ENCODE measurements around the gene HOXA9.

The HOXA9 gene

DNA sequence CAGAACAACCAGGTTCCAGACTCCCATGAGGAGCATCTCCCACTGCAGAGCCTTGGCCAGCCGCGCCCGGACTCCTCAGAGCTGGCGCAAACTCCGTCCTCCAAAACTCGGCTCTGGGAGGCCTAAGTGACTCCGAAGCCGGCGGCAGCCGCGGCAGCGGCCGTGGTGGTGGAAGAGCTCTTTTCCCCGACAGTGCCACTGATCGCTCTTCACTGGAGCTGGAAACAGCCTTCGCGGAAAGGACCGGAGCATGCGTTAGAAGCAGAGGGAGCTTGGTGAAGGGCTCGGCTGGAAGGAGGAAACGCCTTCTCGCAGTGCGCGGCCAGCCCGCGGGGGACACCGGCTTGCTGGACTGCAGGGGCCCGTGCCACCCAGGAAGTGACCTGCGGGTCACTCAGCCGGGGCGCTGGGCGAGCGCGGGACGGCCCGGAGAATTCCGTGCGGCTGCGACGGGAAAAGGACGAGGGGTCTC is 39.5 kb upstream of the HOXA9 start:
- TF ChIP-seq, protein P1, sequence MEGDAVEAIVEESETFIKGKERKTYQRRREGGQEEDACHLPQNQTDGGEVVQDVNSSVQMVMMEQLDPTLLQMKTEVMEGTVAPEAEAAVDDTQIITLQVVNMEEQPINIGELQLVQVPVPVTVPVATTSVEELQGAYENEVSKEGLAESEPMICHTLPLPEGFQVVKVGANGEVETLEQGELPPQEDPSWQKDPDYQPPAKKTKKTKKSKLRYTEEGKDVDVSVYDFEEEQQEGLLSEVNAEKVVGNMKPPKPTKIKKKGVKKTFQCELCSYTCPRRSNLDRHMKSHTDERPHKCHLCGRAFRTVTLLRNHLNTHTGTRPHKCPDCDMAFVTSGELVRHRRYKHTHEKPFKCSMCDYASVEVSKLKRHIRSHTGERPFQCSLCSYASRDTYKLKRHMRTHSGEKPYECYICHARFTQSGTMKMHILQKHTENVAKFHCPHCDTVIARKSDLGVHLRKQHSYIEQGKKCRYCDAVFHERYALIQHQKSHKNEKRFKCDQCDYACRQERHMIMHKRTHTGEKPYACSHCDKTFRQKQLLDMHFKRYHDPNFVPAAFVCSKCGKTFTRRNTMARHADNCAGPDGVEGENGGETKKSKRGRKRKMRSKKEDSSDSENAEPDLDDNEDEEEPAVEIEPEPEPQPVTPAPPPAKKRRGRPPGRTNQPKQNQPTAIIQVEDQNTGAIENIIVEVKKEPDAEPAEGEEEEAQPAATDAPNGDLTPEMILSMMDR (IDR thresholded peaks at IDR 0.05; ENCODE audit: low read depth, low read length, missing control alignments): no peak
- DNase-seq (ENCODE audit: low read depth): no peak
- in situ Hi-C loops (cut with HindIII; ENCODE audit: low sequenced_read_pairs): loop anchor here (5.0 to 25.0 kb wide), 2 partner anchors 382 to 707 kb away; no protein-coding TSS in a partner anchor
- H3K4me3 ChIP-seq (ENCODE audit: low read depth, low read length): no peak overlapping the region

DNA sequence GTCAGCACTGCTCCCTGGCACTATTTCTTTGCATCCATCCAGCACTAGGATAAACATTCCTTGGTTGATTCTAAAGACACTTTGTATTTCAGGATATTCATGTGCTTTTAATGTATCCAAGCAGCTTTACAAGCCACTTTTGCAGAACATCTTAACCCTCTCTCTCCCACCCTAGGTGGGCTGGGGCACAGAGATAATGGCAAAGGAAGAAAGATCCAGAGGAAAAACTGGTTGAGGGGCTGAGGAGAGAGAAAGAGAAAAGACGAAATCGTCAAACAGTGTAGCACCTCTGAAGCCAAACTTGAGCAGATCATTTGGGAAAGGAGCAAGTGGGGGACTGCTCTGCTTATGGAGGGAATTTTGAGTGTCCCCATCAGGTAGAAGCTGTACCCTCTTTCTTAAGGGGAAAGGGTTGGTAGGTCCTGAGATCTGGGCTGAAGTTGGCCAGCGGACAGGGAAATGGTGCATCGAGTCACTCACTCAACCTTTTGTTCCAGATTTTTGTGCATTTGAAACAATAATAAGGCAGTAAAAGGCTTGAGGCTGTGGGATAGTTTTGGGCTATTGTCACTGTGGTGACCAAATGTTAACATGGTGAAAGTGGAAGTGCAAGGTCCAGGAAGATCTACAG is 38.7 kb upstream of the HOXA9 start:
- TF ChIP-seq, protein P1 (IDR thresholded peaks at IDR 0.05; ENCODE audit: low read depth, low read length, missing control alignments): no peak
- DNase-seq (ENCODE audit: low read depth): no peak
- in situ Hi-C loops (cut with HindIII; ENCODE audit: low sequenced_read_pairs): loop anchor here (25.0 kb wide), 1 partner anchor 383 kb away; no protein-coding TSS in a partner anchor
- H3K4me3 ChIP-seq (ENCODE audit: low read depth, low read length): no peak overlapping the region

DNA sequence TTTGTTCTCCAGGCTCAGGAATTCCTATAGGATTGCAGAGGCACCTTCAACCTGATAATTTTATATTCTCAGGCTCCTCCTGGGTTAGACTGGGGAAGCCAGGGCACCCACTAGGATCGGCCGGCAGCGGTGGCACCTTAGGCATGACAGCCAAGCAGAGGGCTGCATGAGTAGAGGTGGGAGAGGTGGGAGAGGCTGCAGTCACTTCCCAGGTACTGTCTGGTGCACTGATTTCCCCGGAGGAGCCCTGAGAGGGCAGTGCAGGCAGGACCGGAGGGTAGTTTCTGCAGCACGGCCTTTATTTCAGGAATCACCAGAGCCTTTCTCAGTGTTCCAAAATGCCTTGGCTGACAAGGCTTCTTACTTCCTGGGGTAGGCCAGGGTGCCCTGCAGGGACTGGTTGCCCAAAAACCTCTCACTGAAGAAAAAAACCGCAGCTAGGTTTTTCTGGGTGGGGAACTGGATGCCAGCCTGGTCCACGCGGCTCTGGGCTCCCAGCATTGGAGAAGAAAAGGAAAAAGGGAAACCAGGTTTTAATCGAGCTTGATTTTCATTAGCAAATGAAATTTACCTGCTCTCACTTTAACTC is 38.1 kb upstream of the HOXA9 start:
- DNase-seq (ENCODE audit: low read depth): no peak
- TF ChIP-seq, protein P1 (IDR thresholded peaks at IDR 0.05; ENCODE audit: low read depth, low read length, missing control alignments): no peak
- in situ Hi-C loops (cut with HindIII; ENCODE audit: low sequenced_read_pairs): loop anchor here (25.0 kb wide), 1 partner anchor 384 kb away; no protein-coding TSS in a partner anchor
- no peak overlapping the region for H3K4me3 ChIP-seq (ENCODE audit: low read depth, low read length)

DNA sequence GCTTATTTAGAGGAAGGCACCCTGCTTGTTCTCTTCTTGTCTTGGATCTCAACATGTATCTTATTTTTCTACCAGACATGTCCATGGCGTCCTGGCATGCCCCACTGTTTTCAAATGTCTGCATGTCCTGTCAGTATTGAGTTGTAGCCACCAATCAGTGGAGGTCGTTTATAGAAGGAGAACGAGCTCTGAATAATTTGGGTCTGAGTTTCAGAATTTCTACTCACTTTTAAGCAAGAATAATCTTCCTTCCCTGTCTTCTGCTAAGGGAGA is 37.5 kb upstream of the HOXA9 start:
- H3K4me3 ChIP-seq (ENCODE audit: low read depth, low read length): no peak overlapping the region
- TF ChIP-seq, protein P1 (IDR thresholded peaks at IDR 0.05; ENCODE audit: low read depth, low read length, missing control alignments): no peak
- no peak for DNase-seq (ENCODE audit: low read depth)
- in situ Hi-C loops (cut with HindIII; ENCODE audit: low sequenced_read_pairs): loop anchor here (25.0 kb wide), 1 partner anchor 385 kb away; no protein-coding TSS in a partner anchor

DNA sequence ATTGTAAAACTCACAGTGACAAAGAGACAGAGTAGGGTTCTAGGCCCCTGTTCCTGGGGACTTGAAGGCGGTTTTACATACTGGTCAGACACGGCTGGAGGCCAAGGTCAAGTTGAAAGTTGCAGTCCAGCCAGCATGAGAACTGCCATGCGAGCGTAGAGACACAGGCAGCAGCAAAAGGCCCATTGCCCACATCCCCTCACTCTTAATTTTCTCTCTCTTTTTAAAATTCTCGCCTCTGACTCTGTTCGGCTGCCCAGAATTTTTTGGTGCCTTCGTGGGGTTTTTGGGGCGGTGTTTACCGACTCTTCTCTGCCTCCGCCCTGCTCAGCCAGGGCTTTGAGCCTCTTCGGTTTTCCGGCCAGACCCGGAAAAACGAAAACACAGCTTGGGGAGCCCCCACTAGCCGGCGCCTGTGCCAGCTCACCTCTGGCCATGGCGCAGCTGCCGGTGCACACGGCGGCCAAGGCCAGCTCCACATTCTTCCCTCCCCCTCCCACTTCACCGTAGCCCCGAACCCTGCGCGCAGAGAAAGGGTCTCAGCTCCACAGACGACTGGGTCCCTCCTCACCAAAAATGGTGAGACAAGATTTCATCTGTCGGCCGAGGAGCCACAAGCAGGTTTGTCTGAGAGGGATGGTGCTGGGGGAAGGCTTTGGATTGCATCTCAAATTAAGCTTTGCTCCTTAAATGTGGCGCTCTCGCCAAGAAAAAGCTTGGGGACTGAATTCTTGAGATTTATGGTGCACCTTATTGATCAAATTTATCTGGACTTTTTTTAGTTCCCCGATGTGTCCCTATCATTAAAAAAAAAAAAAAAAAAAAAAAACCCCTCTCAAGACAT is 36.9 kb upstream of the HOXA9 start:
- TF ChIP-seq, protein P1 (IDR thresholded peaks at IDR 0.05; ENCODE audit: low read depth, low read length, missing control alignments): no peak
- no peak overlapping the region for H3K4me3 ChIP-seq (ENCODE audit: low read depth, low read length)

DNA sequence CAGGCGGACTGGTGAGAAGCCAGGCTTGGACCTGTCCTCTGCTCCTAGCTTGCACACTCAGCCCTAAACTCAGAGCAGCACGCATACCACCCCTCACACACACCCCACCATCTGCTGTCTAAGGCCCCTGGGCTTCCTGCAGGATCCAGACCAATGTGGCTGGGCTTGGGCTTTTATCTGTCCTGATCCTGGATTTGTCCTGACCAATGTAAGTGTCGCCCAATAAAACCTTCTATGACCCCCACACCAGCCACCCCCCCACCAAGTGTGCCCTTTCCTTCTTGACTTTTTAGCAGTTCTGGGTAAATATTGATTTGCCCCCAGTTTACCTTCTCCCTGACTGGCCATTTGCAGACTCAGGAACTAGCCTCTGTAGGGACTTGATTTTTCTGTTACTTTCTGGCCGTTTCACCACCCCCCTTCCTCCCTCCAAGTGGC is 36.3 kb upstream of the HOXA9 start:
- H3K4me3 ChIP-seq (ENCODE audit: low read depth, low read length): no peak overlapping the region
- in situ Hi-C loops (cut with HindIII; ENCODE audit: low sequenced_read_pairs): loop anchor here (25.0 kb wide), 1 partner anchor 386 kb away; no protein-coding TSS in a partner anchor
- TF ChIP-seq, protein P1 (IDR thresholded peaks at IDR 0.05; ENCODE audit: low read depth, low read length, missing control alignments): no peak
- DNase-seq (ENCODE audit: low read depth): no peak

More for the DNA sequence above, 36.9 kb upstream of the HOXA9 start:
- in situ Hi-C loops (cut with HindIII; ENCODE audit: low sequenced_read_pairs): loop anchor here (25.0 kb wide), 1 partner anchor 385 kb away; no protein-coding TSS in a partner anchor
- no peak for DNase-seq (ENCODE audit: low read depth)
